Right ventricle myocardium superior (tissue), 1 donor: ENCODE results near the gene USH2A. TPM values are rescaled to one million over a fixed set of nuclear protein-coding genes. Genes with fewer than 3 reads are reported as not detected.
"Not testable (repeated sequence)": the region's sequence is repeated elsewhere in the genome, so short reads cannot be mapped to it uniquely, and the experiment has no call there.

ENCODE experiments used
- ATAC-seq: fragments of 200-7000 bp; cut with Tn5 transposase; one replicate; pipeline ENCODE4 v1.9.1; 2020; ENCODE audit warnings: mild to moderate bottlenecking; ENCODE audit not compliant: poor library complexity
- DNase-seq: peaks from one replicate; pipeline ENCODE4 v3.0.0-alpha.2; 2020
- intact Hi-C: fragments of 100-400 bp; cut with DNase I; formaldehyde crosslinking; loops from one replicate; pipeline ENCODE4 v1.11.2; 2022
- total RNA-seq: library from RNA; stranded (reverse); fragmentation: NEBNext Ultra II Directional; extraction: Animal tissue kit (Norgen Biotek cat#: 25700); gene quantifications from one replicate; pipeline ENCODE4 v1.2.1, GENCODE V29; 2021
- donor health status: DM: no; HTN: yes; CAD: no; lungs with severe emphysema.

USH2A gene
- total RNA-seq, 1 donor from 2014 or later = 2.7 TPM

DNA sequence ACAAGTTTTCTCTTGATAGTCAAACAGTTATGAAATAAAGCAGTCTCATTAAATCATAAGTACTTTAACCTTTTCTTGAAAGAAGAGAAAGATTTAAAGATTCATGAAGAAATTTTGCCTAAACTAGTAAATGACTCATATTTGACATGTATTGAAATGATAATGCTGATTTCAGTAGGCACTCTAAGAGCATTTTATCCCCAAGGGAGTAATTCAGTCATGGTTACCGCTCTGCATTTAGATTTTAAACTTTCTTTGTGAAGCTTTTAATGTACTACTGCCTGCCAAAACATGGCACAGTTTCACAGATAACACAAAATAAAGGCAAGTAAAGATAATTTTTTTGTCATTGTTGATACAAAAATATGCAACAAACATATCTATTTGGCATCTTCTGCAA, 6.8 kb downstream of the USH2A start:
- ATAC-seq (no peak), DNase-seq (no peak)
- intact Hi-C loops = no loop called here

DNA sequence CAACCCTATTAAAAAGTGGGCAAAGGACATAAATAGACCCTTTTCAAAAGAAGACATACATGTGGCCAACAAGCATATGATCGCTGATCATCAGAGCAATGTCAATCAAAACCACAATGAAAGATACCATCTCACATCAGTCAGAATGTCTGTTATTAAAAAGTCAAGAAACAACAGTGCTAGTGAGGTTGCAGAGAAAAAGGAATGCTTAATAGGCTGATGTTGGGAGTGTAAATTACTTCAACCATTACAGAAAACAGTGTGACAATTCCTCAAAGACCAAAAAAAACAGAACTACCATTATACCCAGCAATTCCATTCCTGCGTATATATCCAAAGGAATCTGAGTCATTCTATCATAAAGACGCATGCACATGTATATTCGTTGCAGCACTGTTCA, 13.2 kb downstream of the USH2A start:
- ATAC-seq = no peak
- no peak for DNase-seq
- intact Hi-C loops = no loop called here

DNA sequence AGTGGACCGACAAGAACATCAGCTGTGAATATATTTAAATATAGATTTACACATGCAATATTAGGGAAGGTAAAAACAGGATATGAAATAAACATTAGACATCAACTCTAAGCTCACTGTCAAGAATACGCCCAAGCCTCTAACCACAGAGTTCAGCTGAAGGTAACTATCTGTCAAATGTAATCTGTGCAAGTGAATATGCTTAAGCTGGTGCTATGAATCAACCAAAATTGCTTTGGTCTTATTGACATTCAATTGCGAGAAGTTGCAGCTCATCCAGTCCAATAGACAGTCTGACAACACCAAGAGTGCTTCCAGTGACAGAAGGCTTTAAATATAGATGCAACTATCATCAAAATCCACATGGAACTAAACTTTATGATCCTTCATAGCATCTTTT, 32.3 kb downstream of the USH2A start:
- ATAC-seq (no peak), DNase-seq (no peak)
- intact Hi-C loops = no loop called here

DNA sequence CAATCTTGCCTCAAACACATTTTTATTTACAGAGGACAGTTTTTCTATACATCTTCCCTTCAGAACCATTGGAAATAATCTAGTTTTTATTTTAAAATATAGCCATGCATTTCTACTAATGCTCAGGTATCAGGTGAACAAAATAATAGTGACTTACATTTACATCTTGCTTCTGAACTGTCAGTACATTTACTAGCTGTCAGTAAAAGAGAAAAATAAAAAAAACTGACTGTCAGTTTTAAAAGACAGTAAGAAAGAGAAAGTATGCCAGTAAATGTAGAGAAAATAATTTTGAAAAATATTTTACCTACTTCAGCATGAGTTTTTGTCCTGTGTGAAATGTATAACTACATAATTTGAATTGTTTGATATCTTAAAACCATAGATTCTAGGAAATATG, 33.5 kb downstream of the USH2A start:
- intact Hi-C loops = no loop called here
- ATAC-seq (no peak), DNase-seq (no peak)

DNA sequence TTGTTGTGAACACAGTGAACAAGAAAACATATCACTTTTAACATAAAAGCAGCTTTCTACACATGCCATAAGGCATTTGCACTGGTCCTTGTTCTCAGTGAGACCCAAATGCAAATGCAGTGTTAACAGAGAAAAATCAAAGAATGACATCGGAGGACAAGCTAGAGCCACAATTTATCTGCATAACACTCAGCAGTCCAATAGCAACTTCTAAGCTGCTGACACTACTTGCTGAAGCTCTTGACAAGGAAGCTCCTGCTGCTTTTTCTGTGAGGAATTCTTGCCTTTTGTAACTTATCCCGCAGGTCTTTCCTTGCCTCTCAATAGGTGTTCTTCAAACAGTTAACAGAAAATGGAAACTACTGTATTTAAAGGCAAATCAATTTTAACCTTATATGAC, 34.7 kb downstream of the USH2A start:
- intact Hi-C loops = no loop called here
- no peak for ATAC-seq
- no peak for DNase-seq

DNA sequence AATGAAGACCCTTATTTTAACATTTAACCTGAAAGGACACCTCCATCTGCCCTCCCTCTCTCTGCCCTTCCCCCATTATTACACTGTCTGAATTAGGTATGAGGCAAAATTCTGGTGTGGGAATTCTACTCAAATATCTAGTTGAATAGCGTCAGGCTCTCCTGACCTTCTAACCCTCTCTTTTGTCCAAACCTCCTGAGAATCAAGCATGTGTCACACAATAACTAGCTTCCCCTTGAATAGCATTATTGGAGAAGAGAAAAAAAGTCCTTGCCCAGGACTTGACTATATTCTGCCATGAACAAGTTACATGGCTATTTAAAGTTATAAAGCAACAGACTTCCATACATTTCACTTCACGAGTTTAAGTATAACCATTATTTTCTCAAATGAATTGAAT, 35.5 kb downstream of the USH2A start:
- DNase-seq = no peak
- ATAC-seq = no peak
- intact Hi-C loops = no loop called here

DNA sequence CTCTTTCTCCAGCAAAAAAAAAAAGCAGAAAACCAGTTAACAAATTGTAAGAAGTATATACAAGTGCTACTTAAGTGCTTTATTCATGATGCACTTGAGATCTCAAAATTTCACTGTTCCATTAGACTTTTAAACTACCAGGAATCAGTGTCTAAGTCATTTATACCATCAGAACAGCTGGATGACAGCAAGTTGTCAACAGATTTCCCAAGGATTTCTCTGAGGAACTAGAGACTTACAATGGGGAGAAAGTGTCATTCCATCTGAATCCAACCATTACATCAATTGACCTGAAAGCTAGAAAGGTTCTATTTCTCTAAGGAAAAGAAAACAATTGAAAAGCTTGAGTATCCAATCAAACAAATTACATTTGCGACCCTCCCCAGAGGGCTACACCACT, 43.8 kb downstream of the USH2A start:
- intact Hi-C loops = no loop called here
- no peak for DNase-seq

DNA sequence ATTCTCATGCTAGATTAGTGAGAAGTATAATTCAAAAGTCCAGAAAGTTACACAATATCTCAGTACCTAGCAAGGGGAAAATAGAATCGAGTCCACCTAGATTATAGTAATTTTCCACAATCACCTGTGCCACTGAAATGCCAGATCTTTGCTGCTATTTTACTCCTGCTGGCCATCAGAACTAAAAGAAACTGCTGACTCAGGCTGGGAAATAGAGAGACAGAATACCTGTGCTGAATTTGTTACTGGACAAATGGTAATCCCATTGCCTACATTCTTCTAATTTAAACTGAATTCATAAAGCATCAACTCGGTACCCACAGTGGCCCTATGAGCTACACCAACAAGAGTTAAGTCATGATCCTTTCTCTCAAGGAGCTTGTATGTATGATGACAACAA, 55.0 kb downstream of the USH2A start:
- ATAC-seq (no peak), DNase-seq (no peak)
- intact Hi-C loops = no loop called here

More for the DNA sequence above, 43.8 kb downstream of the USH2A start:
- no peak for ATAC-seq

DNA sequence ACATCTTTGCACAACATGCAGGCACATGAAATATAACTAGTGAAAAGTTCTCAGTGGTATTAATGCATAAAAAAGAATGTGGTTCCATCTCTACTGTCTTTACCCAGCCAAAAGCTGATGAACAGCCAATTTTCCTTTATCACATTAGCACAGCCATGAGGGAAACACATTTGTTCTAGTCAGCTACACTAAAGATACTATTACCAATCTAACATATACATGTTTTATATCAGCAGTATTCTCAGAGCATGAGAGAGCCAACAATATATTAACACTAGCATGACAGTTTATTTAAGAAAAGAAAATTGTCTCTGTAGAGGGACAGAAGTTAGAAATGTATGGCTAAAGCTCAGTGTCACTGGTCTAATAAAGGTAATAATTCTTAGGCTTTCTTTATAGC, 56.3 kb downstream of the USH2A start:
- ATAC-seq = no peak
- DNase-seq = no peak
- intact Hi-C loops = no loop called here

DNA sequence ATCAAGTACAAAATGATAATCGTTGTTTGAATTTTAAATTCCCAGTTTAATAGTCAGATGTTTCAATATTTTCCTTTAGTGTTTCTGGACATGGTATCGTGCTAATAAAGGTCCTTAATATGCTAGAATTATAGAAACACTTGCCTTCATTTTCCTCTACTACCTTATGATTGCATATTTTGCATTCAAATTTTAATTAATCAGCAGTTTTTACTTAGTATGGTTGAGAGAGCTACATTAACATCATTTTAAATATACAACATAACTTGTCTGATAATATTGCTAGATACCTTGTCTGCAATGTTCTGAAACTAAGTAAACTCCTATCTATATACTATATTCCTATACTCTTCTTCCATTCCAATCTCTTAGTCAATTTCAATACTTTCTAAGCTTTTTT, 66.3 kb downstream of the USH2A start:
- DNase-seq (no peak), ATAC-seq (no peak)
- intact Hi-C loops = no loop called here

DNA sequence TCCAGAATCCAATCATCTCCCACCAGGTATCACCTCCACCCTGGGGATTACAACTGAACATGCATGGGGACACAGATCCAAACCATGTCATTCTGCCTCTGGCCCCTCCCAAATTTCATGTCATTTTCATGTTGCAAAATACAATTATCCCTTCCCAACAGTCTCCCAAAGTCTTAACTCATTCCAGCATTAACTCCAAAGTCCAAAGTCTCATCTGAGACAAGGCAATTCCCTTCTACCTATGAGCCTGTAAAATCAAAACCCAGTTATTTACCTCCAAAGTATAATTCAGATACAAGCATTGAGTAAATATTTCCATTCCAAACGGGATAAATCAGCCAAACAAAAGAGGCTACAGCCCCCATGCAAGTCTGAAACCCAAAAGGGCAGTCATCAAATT, 73.1 kb downstream of the USH2A start:
- intact Hi-C loops = no loop called here
- DNase-seq = no peak
- no peak for ATAC-seq

DNA sequence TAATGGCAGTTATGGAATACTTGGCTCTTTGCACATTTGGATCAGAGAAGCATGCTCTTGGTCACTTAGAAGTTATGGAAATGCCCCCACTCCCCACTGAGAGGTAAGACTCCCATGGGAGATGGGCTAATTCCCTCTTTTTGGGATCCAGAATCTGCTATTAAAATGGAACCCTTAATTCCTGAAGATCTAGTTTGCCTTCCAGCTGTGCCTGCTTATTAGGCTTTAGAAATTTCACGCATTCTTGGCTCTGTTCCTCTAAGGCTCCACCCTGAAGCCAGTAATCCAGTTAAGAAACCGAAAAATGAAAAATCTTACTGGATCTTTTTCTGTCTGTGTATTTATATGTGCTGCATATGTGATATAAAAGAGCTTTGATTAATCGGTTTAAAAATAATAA, 76.7 kb downstream of the USH2A start:
- ATAC-seq (no peak), DNase-seq (no peak)
- intact Hi-C loops = no loop called here

DNA sequence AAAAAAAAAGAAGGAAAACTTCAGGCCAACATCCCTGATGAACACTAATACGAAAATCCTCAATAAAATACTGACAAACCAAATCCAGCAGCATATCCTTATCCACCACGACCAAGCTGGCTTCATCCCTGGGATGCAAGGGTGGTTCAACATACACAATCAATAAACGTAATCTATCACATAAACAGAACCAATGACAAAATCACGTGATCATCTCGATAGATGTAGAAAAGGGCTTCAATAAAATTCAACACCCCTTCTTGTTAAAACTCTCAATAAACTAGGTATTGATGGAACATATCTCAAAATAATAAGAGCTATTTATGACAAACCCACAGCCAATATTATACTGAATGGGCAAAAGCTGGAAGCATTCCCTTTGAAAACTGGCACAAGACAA, 82.7 kb downstream of the USH2A start:
- DNase-seq, ATAC-seq, intact Hi-C loops: not testable (repeated sequence)

DNA sequence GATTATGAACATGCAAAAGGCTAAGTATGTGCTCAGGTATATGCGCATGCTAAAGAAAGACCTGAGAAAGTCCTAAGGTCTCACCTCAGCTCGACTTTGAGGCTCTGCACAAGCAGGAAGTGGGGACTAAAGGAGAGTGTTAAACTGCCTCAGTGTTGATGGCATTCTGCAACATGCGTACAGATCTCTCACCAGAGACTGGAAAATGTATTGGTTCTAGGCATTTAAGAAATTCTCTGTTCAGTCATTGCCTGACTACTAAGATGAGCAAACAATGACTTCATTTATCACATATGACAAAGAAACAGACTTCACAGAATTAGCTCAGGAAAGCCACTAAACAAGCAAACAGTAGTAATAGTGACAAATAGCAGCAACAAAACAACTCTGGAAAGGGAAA, 90.8 kb downstream of the USH2A start:
- intact Hi-C loops = no loop called here
- DNase-seq (no peak), ATAC-seq (no peak)

DNA sequence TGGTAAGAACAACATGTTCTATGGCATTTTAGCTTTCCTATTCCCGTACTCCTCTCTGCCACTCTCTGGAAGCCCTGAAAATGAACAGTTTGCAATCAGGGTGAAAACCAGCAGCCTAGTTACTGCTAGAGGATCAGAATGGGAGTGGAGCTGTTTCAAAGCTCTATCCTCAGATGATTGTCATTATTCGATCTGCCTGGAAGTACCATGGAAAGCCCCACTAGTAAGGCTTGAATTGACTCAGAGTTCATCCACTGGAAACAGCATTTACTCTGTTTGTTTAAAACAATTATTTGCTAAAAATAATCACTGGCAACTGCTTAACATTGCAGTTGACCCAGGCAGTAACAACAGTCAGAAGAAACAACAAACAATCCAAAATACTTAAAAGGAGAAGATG, 91.2 kb downstream of the USH2A start:
- intact Hi-C loops = no loop called here
- ATAC-seq (no peak), DNase-seq (no peak)

DNA sequence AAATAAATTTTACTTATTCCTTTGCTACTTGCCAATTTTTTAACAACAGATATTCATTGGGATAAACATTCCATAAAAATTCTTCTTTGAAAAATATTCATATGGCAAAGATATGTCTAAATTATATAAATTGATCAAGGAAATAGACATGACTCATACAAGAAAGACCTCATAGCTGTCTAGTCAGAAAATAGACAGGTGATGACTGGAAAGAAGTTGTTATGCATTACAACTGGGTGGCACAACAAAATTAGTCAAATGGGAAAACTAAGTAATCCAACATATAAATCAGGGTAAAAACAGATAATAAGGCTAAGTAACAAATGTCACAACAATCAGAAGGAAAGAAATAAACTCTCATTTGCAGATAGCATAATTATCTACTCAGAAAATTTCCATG, 92.0 kb downstream of the USH2A start:
- no peak for ATAC-seq
- intact Hi-C loops = no loop called here
- no peak for DNase-seq

DNA sequence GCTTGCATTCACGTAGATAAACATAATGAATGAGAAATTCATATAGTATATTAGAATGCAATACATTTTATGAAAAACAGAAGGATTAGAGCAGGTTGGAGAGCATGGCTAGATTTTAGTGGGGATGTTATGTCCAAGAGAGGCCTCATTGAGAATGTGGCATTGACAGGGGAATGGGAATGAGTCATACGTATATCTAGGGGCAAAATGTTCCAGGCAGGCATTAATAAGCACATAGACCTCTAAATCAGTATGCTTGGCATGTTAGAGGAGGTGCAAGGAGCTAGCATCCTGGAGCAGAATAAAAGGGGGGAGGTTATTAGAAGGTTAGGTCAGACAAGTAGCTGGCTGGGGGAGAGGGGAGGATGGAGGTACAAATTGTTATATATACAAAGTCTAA, 93.0 kb downstream of the USH2A start:
- DNase-seq = no peak
- no peak for ATAC-seq
- intact Hi-C loops = no loop called here

DNA sequence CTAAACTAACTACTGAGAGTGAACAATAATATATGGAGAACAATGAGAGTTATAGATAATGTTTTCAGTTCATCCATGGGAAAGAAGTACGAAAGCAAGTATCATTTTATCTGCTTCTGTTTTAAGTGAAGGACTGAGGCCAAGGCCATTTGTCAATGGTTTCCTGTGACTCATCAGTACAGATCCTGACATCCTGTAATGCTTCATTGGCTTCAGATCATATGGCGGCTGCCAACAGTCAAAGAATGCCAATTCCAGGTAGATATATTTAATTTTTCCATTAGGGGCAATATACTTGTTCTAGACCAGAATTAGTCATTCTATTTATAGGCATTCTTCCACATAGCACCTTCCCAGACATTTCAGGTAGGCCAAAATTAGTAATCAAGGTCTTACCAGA, 97.3 kb downstream of the USH2A start:
- intact Hi-C loops = no loop called here
- ATAC-seq (no peak), DNase-seq (no peak)

DNA sequence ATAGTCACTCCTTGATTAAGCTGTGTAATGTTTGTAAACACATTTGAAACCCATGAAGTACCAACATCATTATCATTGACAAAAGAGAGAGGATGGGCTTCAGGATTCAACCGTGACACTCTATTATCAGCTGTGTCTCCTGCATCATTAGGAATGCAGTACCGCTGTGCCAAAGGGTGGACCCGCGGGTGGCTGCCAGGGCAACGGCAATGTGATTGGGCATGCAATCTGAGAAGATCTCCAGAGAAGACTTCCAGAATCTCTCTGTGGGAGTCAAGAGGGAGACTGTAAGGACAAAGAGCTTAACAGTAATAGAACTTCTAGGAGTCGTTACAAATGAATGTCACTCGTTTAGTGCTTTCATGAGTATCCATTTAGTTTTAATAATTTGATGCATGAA, 97.9 kb downstream of the USH2A start:
- ATAC-seq = no peak
- intact Hi-C loops = no loop called here
- no peak for DNase-seq

DNA sequence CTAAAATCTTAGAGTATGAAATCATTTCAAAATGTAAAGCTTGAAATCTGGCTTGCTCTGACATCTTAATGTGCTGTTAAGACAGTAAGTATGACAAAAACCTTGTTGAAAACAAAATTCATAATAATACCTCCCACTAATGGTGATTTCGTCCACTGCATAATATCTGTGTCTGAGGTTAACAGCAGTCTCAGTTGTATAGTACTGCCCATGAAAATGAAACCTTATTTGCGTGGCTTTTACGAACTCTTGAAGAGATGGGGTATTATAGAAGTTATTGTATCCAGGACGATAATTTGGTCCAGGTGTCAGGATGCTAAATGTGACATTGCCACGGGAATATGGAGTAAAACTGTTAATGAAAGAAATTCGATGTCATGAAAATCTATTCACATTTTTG, 99.9 kb downstream of the USH2A start:
- intact Hi-C loops = no loop called here
- DNase-seq (no peak), ATAC-seq (no peak)

DNA sequence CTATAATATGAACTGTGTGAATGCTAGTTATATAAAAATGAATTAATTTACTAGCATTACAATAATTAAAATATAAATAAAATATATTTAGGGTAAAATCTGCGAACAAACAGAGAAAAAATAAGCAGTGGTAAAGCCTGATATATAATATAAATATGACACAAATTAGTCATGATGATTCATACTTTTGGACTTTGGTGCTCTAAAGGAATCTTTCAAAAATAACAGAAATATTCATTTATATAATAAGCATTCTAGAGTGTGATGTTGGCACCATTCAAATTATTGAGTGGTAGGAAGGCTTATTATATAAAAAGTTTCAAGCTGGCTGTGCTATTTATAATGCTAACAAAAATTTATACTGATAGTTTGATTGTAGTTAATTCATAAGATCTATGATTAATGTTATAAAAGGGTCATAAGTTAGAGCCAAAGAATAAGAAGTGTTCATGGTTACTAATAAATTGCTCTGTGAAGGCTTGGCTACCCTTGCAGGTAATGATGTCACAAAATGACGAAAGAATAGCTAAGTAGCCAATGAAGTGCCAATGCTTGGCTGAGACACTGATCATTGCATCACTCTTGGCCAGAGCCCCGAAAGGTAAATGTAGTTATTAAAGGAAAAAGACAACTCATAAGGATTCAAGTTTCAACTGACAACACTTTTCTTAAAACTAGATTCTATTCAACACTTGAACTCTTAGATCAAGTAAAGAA, 108.7 kb downstream of the USH2A start:
- intact Hi-C loops = no loop called here
- ATAC-seq = no peak
- DNase-seq = no peak
